ENCODE data around the gene RTN4. TPM values are rescaled to one million over a fixed set of nuclear protein-coding genes. Genes with fewer than 3 reads are reported as not detected.

The RTN4 gene
- total and polyA plus RNA-seq, 2 experiments from 2014 or later, result 218 to 221 TPM

GRCh38 chr2:54946220-54946805 lies 103.9 kb downstream of the RTN4 start:
- H2AFZ ChIP-seq, result no peak overlapping the region
- Mint-ChIP-seq H3K4me3 (no peak overlapping the region), H3K36me3 (ENCODE audit: low read depth) (peaks cover 4% of the 10 kb centered on the region), H3K27me3 (ENCODE audit: insufficient read depth, low read depth, poor library complexity) (peaks cover 17% of the 10 kb centered on the region), H3K27ac (no peak overlapping the region), H3K9me3 (peaks cover 13% of the 10 kb centered on the region), H3K4me1 (peaks cover 3% of the 10 kb centered on the region; the same call in 2 of the 3 replicates)
- no peak overlapping the region for H3K27ac ChIP-seq (ENCODE audit: low read depth)
- H3K4me3 ChIP-seq, result no peak overlapping the region
- ATAC-seq (no peak), DNase-seq (ENCODE audit: low spot score) (no peak)
- H3K4me1 ChIP-seq (ENCODE audit: insufficient read depth), result no peaks in the 10 kb centered on the region
- no peaks in the 10 kb centered on the region for H3K36me3 ChIP-seq (ENCODE audit: insufficient read depth)
- no peaks in the 10 kb centered on the region for H3K27me3 ChIP-seq (ENCODE audit: insufficient read depth)
- no peaks in the 10 kb centered on the region; the same call in 1 of the 2 replicates for H3K9me2 ChIP-seq (ENCODE audit: insufficient read depth)
- H3K4me2 ChIP-seq, result no peak overlapping the region
- no peaks in the 10 kb centered on the region for H4K20me1 ChIP-seq (replicated peaks; ENCODE audit: insufficient read depth)
- no peaks in the 10 kb centered on the region for H3K79me2 ChIP-seq (replicated peaks; ENCODE audit: insufficient read depth)
- TF ChIP-seq STAT1 (IDR thresholded peaks at IDR 0.05; ENCODE audit: unreplicated experiment), result no peak
- no peaks in the 10 kb centered on the region for H3F3A ChIP-seq (replicated peaks; ENCODE audit: low read depth)

GRCh38 chr2:54945391-54946219 lies 104.6 kb downstream of the RTN4 start:
- H3K4me3 Mint-ChIP-seq, result no peak overlapping the region
- no peak overlapping the region for H3K4me3 ChIP-seq
- H3F3A ChIP-seq (replicated peaks; ENCODE audit: low read depth), result no peaks in the 10 kb centered on the region
- H3K4me1 ChIP-seq (ENCODE audit: insufficient read depth), result no peaks in the 10 kb centered on the region; the same call in 1 of the 2 replicates
- no peak overlapping the region for H2AFZ ChIP-seq
- peaks cover 4% of the 10 kb centered on the region for H3K36me3 Mint-ChIP-seq (ENCODE audit: low read depth)
- H4K20me1 ChIP-seq (replicated peaks; ENCODE audit: insufficient read depth), result no peaks in the 10 kb centered on the region
- no peak for ATAC-seq
- no peak for DNase-seq (ENCODE audit: low spot score)
- H3K27ac Mint-ChIP-seq, result no peak overlapping the region
- no peaks in the 10 kb centered on the region for H3K79me2 ChIP-seq (replicated peaks; ENCODE audit: insufficient read depth)
- H3K27ac ChIP-seq (ENCODE audit: low read depth), result no peak overlapping the region
- H3K4me1 Mint-ChIP-seq, result peaks cover 3% of the 10 kb centered on the region; the same call in 2 of the 3 replicates
- H3K27me3 ChIP-seq (ENCODE audit: insufficient read depth), result no peaks in the 10 kb centered on the region
- peaks cover 13% of the 10 kb centered on the region for H3K9me3 Mint-ChIP-seq
- peaks cover 17% of the 10 kb centered on the region for H3K27me3 Mint-ChIP-seq (ENCODE audit: insufficient read depth, low read depth, poor library complexity)
- no peaks in the 10 kb centered on the region for H3K36me3 ChIP-seq (ENCODE audit: insufficient read depth)
- no peak overlapping the region for H3K4me2 ChIP-seq
- no peaks in the 10 kb centered on the region; the same call in 1 of the 2 replicates for H3K9me2 ChIP-seq (ENCODE audit: insufficient read depth)
- TF ChIP-seq ZNF462 (CRISPR knock-in tag; IDR thresholded peaks at IDR 0.05) (no peak), ZNF114 (CRISPR knock-in tag; IDR thresholded peaks at IDR 0.05) (no peak), JUNB (IDR thresholded peaks at IDR 0.05; ENCODE audit: unreplicated experiment) (no peak), ETS1 (IDR thresholded peaks at IDR 0.05) (no peak), STAT1 (IDR thresholded peaks at IDR 0.05; ENCODE audit: unreplicated experiment) (no peak), EZH2phosphoT487 (IDR thresholded peaks at IDR 0.05; ENCODE audit: unreplicated experiment) (no peak), CREB1 (CRISPR knock-in tag; IDR thresholded peaks at IDR 0.05; ENCODE audit: low read depth) (no peak), CTCF (conservative IDR thresholded peaks at IDR 0.05; ENCODE audit: low read depth in 2 of 2) (no peak), EZH2 (IDR thresholded peaks at IDR 0.05; ENCODE audit: low read depth, unreplicated experiment) (no peak)

Measured in GM23338 (cell line).